NCI-H2227 (cell line): ENCODE results near the gene PRRC2B.
"Not testable (repeated sequence)": the region's sequence is repeated elsewhere in the genome, so short reads cannot be mapped to it uniquely, and the experiment has no call there.

ENCODE experiments used
- DNase-seq: peaks from one replicate; lab custom pipeline; 2025; ENCODE audit not compliant: unreplicated experiment; lab: John Stamatoyannopoulos, UW

The PRRC2B gene

GRCh38 chr9:131528886-131529505 is 135.1 kb downstream of the PRRC2B start:
- no peak for DNase-seq

- no peak for DNase-seq
Observed at GRCh38 chr9:131529597-131530545, 136.0 kb downstream of the PRRC2B start.

- DNase-seq, result peak; percentile 42
Observed at GRCh38 chr9:131530546-131530919, 136.6 kb downstream of the PRRC2B start.

GRCh38 chr9:131530920-131531832 is 137.3 kb downstream of the PRRC2B start, which contains the start of gene UCK1:
Gene UCK1, minus strand, starts transcription at chr9:131531263. Its CDS starts 89 bp downstream, at chr9:131531174.
- DNase-seq, result peak; percentile 87

- peak; percentile 19 for DNase-seq
Observed at GRCh38 chr9:131534721-131535237, 140.9 kb downstream of the PRRC2B start.

- DNase-seq, result no peak
Observed at GRCh38 chr9:131537946-131538345, 144.1 kb downstream of the PRRC2B start.

- DNase-seq, result no peak
Observed at GRCh38 chr9:131539223-131539923, 145.5 kb downstream of the PRRC2B start.

- DNase-seq, result no peak
Observed at GRCh38 chr9:131543141-131543540, 149.3 kb downstream of the PRRC2B start.

GRCh38 chr9:131545003-131545785 is 151.3 kb downstream of the PRRC2B start, which contains the start of gene PRRT1B:
Gene PRRT1B, plus strand, starts transcription at chr9:131545523. Its CDS starts 93 bp downstream, at chr9:131545616.
- no peak for DNase-seq

- no peak for DNase-seq
Observed at GRCh38 chr9:131545786-131546335, 152.0 kb downstream of the PRRC2B start.

GRCh38 chr9:131546336-131547084 is 152.6 kb downstream of the PRRC2B start:
- peak; percentile 26 for DNase-seq

GRCh38 chr9:131549186-131549585 is 155.3 kb downstream of the PRRC2B start:
- not testable (repeated sequence) for DNase-seq
